ENCODE measurements around the gene CLPX.
A peak's percentile ranks its signal among the peaks of the same experiment; 100 is the strongest.
"Not testable (repeated sequence)": the region's sequence is repeated elsewhere in the genome, so short reads cannot be mapped to it uniquely, and the experiment has no call there.

Gene CLPX

GRCh38 chr15:65106011-65106590 lies 79.0 kb downstream of the CLPX start:
- H3K4me3 ChIP-seq (ENCODE audit: low read depth, low read length), result no peak overlapping the region
- TF ChIP-seq CTCF (IDR thresholded peaks at IDR 0.05; ENCODE audit: low read depth, low read length, missing control alignments), result no peak
- no peak for DNase-seq (ENCODE audit: low read depth)
- in situ Hi-C loops (cut with HindIII; ENCODE audit: low sequenced_read_pairs), result no loop called here

- H3K4me3 ChIP-seq (ENCODE audit: low read depth, low read length), result no peak overlapping the region
- in situ Hi-C loops (cut with HindIII; ENCODE audit: low sequenced_read_pairs), result no loop called here
- DNase-seq (ENCODE audit: low read depth), result no peak
- TF ChIP-seq CTCF (IDR thresholded peaks at IDR 0.05; ENCODE audit: low read depth, low read length, missing control alignments), result no peak
Measured at GRCh38 chr15:65105038-65105437, 80.1 kb downstream of the CLPX start.

DNA sequence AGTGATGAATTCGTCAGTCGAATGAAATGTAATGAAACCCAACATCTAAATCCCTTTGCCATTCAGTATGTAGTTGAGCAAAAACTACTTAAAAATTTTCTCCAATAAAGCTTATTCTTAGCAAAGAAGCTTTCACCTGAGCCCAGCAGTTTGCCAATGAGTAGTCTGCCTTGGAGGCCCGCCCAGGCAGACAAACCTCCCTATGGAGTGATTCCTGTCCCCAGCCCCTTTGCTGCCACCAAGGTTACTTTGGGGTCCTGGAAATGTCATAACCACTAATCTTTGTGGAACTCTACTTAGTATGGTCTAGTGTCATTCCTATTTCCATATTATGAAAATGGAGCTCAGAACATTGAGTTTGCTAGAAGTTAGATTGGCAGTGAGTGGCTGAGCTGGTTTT lies 82.2 kb downstream of the CLPX start:
- in situ Hi-C loops (cut with HindIII; ENCODE audit: low sequenced_read_pairs), result loop anchor here (5.0 kb wide), 1 partner anchor 59 kb away; no protein-coding TSS in a partner anchor
- TF ChIP-seq CTCF (IDR thresholded peaks at IDR 0.05; ENCODE audit: low read depth, low read length, missing control alignments), result no peak
- DNase-seq (ENCODE audit: low read depth), result no peak
- no peak overlapping the region for H3K4me3 ChIP-seq (ENCODE audit: low read depth, low read length)

DNA sequence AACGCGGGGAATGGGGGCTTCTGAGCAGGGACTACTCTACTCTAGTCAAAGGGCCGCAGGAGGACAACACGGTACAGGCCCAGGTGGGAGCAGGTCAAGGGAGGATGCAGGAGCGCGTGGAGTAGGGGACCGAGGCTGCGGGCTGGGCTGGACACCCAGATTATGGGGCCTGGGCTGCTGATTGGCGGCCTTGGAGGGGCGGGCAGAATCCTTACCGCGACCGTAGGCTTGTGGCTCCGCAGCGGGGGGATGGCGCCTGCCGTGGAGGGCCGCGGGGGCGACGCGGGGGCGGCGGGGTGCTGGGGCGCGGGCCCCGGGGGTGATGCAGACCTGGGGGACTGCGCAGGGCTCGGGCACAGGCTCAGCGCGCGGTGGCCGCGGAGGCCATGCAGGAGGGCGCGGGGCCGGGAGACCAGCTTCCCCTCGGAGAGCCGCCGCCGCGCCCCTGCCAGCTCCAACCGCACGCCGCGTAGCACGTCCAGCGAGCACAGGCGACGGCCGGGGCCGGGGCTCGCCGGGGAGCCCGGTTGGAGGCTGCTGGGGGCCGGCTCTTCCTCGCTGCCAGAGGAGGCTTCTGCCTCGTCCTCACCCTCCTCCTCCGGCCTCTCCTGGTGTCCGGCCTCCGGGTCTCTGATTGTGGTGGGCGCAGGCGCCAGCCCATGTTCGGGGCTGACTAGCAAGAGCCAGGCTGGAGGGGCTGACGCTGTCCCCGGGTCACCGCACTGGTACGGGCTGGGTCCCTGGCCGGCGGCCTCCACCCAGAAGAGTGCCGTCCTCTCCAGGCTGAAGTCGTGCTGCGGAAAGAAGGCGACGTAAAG lies 83.0 kb downstream of the CLPX start:
- no peak overlapping the region for H3K4me3 ChIP-seq (ENCODE audit: low read depth, low read length)
- no peak for TF ChIP-seq CTCF (IDR thresholded peaks at IDR 0.05; ENCODE audit: low read depth, low read length, missing control alignments)
- DNase-seq (ENCODE audit: low read depth), result no peak
- in situ Hi-C loops (cut with HindIII; ENCODE audit: low sequenced_read_pairs), result loop anchor here (5.0 kb wide), 1 partner anchor 60 kb away; no protein-coding TSS in a partner anchor

GRCh38 chr15:65101411-65101890 lies 83.7 kb downstream of the CLPX start:
- no peak overlapping the region for H3K4me3 ChIP-seq (ENCODE audit: low read depth, low read length)
- peak; percentile 51 for DNase-seq (ENCODE audit: low read depth)
- peak; percentile 91 for TF ChIP-seq CTCF (IDR thresholded peaks at IDR 0.05; ENCODE audit: low read depth, low read length, missing control alignments)
- in situ Hi-C loops (cut with HindIII; ENCODE audit: low sequenced_read_pairs), result loop anchor here (5.0 kb wide), 1 partner anchor 61 kb away; no protein-coding TSS in a partner anchor

DNA sequence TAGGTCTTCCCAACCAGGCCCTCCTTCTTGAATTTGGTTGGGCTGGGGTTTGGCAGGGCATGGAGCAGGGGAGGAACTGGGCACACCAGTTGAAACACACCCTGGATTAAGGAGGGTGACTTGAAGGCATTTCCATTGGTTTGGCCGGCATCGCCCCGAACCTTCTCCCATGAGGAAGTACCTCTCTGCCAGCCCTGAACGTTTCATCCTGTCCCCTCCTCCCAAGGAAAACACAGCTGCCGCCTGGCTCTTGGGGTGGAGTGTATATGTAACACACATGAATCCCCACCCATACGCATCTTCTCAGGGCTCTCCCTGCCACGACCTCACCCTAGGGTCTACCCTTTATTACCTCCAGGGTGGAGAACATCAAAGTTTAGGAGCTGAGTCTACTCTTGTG lies 84.7 kb downstream of the CLPX start:
- H3K4me3 ChIP-seq (ENCODE audit: low read depth, low read length), result no peak overlapping the region
- no peak for TF ChIP-seq CTCF (IDR thresholded peaks at IDR 0.05; ENCODE audit: low read depth, low read length, missing control alignments)
- in situ Hi-C loops (cut with HindIII; ENCODE audit: low sequenced_read_pairs), result loop anchor here (5.0 kb wide), 1 partner anchor 62 kb away; no protein-coding TSS in a partner anchor
- no peak for DNase-seq (ENCODE audit: low read depth)

GRCh38 chr15:65099801-65100200 lies 85.3 kb downstream of the CLPX start:
- in situ Hi-C loops (cut with HindIII; ENCODE audit: low sequenced_read_pairs), result loop anchor here (5.0 kb wide), 1 partner anchor 62 kb away; no protein-coding TSS in a partner anchor
- not testable (repeated sequence) for DNase-seq (ENCODE audit: low read depth)

More at GRCh38 chr15:65099801-65100200, 85.3 kb downstream of the CLPX start:
- not testable (repeated sequence) for H3K4me3 ChIP-seq (ENCODE audit: low read depth, low read length)

All from astrocyte of the cerebellum (primary cell).